ENCODE measurements around the gene SCAANT1.

GRCh38 chr3:63910891-63911290 lies 1.3 kb downstream of the SCAANT1 start:
- TF ChIP-seq EZH2 (IDR thresholded peaks at IDR 0.05; ENCODE audit: borderline replicate concordance) (no peak), EZH2phosphoT487 (IDR thresholded peaks at IDR 0.05; ENCODE audit: low read depth, severe bottlenecking, unreplicated experiment) (no peak)
- TF ChIP-seq, protein P1, sequence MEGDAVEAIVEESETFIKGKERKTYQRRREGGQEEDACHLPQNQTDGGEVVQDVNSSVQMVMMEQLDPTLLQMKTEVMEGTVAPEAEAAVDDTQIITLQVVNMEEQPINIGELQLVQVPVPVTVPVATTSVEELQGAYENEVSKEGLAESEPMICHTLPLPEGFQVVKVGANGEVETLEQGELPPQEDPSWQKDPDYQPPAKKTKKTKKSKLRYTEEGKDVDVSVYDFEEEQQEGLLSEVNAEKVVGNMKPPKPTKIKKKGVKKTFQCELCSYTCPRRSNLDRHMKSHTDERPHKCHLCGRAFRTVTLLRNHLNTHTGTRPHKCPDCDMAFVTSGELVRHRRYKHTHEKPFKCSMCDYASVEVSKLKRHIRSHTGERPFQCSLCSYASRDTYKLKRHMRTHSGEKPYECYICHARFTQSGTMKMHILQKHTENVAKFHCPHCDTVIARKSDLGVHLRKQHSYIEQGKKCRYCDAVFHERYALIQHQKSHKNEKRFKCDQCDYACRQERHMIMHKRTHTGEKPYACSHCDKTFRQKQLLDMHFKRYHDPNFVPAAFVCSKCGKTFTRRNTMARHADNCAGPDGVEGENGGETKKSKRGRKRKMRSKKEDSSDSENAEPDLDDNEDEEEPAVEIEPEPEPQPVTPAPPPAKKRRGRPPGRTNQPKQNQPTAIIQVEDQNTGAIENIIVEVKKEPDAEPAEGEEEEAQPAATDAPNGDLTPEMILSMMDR (IDR thresholded peaks at IDR 0.05; ENCODE audit: poor library complexity) = no peak

All from hepatocyte (in vitro differentiated cells).